ENCODE measurements around the gene AK3. TPM values are rescaled to one million over a fixed set of nuclear protein-coding genes. Genes with fewer than 3 reads are reported as not detected.

AK3 gene
- total and polyA plus RNA-seq, 10 of the 15 experiments (the other 5 are each of a cell fraction or from before 2014, with no cell fraction given), result 14.2 to 86.6 (median 43.9) TPM

DNA sequence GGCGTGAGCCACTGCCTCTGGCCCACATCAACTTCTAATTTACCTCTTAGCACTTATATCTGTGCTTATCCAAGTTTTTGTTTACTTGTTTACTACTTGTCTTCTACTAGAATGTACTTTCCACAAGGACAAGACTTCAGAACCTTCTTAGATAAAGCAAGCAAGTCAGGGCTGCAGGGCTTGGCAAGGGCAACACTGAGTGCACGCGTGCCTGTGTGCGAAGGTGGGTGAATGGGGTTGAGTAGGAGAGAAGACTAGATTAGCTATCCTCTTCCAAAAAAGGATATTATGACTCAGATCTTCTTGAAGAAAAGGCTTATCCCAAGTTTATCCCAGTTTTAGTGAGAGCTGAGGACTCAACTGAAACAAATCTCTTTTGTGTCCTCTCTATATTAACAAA, 19.3 kb downstream of the AK3 start (continued):
- no peak for TF ChIP-seq RBBP5 (conservative IDR thresholded peaks at IDR 0.05)
- TF ChIP-seq HDGF (IDR thresholded peaks at IDR 0.05), result no peak
- no peak for TF ChIP-seq SREBF1 (IDR thresholded peaks at IDR 0.05; ENCODE audit: low read length)
- TF ChIP-seq POU2F2 (IDR thresholded peaks at IDR 0.05; ENCODE audit: borderline replicate concordance, low read depth, low read length), result no peak
- no peak for TF ChIP-seq JUNB (IDR thresholded peaks at IDR 0.05)

- Histone ChIP-seq H3K4me1 (ENCODE audit: control insufficient read depth, insufficient read depth, low read length) (no peaks in the 10 kb centered on the region), H4K20me1 (ENCODE audit: control insufficient read depth, insufficient read depth) (no peaks in the 10 kb centered on the region), H3K27ac (ENCODE audit: control insufficient read depth, insufficient read depth) (no peak overlapping the region), H3K4me3 (no peak overlapping the region), H3K9ac (ENCODE audit: control insufficient read depth, insufficient read depth, low read length) (no peak overlapping the region), H3K9me3 (replicated peaks; ENCODE audit: control insufficient read depth, insufficient read depth, low read length) (no peaks in the 10 kb centered on the region; the same call in 2 of the 3 replicates), H3K4me2 (ENCODE audit: control insufficient read depth, insufficient read depth) (no peak overlapping the region), H3K79me2 (ENCODE audit: control insufficient read depth, insufficient read depth, low read length) (no peaks in the 10 kb centered on the region), H3K27me3 (replicated peaks in 1 of 2; ENCODE audit: control insufficient read depth in 2 of 2, insufficient read depth in 2 of 2, low read length in 1 of 2) (no peaks in the 10 kb centered on the region), H3K36me3 (ENCODE audit: control insufficient read depth in 2 of 2, insufficient read depth in 2 of 2, low read length in 1 of 2) (peaks cover 8 to 31% of the 10 kb centered on the region in 2 experiments), H2AFZ (ENCODE audit: control insufficient read depth, low read depth, low read length) (no peak overlapping the region)
- BruUV-seq (replicated peaks), result no TSS peak
- no peak for FAIRE-seq
- in situ Hi-C loops (cut with MboI) (no loop called here), intact Hi-C loops (cut with micrococcal nuclease; ENCODE audit: unreplicated experiment) (no loop called here)
- ChIA-PET SMC1A (ENCODE audit: uncharacterized antibody, unreplicated experiment) (interaction anchor here (1.6 kb wide), 1 partner anchor 9 kb away, joined by 4 read pairs; no protein-coding TSS in a partner anchor), CTCF (interaction anchor here (0.6 kb wide), 1 partner anchor 31 kb away, joined by 3 read pairs; no protein-coding TSS in a partner anchor), POLR2A (no interaction called here), RAD21 (ENCODE audit: unreplicated experiment) (no interaction called here)
- WGBS (ENCODE audit: insufficient coverage, insufficient replicate concordance, low lambda C conversion rate, missing lambda C conversion rate), result 97% methylated on average over 6 of the region's 6 CpGs
- TF ChIP-seq NR2C1 (IDR thresholded peaks at IDR 0.05) (no peak), SRF (IDR thresholded peaks at IDR 0.05; ENCODE audit: low read depth in 2 of 2, low read length in 2 of 2) (no peak), CREM (IDR thresholded peaks at IDR 0.05; ENCODE audit: low read depth) (no peak), TAF1 (IDR thresholded peaks at IDR 0.05; ENCODE audit: borderline replicate concordance, low read depth, low read length) (no peak), CREB1 (IDR thresholded peaks at IDR 0.05; ENCODE audit: low read depth) (no peak), ELK1 (IDR thresholded peaks at IDR 0.05; ENCODE audit: low read depth, low read length) (no peak), EZH2 (IDR thresholded peaks at IDR 0.05; ENCODE audit: borderline replicate concordance, control insufficient read depth, low read depth, low read length) (no peak), HDAC6 (IDR thresholded peaks at IDR 0.05; ENCODE audit: unreplicated experiment) (no peak), SMC3 (IDR thresholded peaks at IDR 0.05; ENCODE audit: borderline replicate concordance, low read length) (no peak)
- no peak for DNase-seq (ENCODE audit: low read depth, low spot score)
- ATAC-seq, result no peak
Observed at GRCh38 chr9:4718911-4719310, 22.1 kb downstream of the AK3 start.
